NCI-H2107 treated with DMSO at 0.1 percent for 48 hours (cell line): Measurements from ENCODE around the gene ALK.

Source experiments
- DNase-seq: peaks from one replicate; lab custom pipeline; 2025; ENCODE audit not compliant: unreplicated experiment; lab: John Stamatoyannopoulos, UW

The ALK gene

GRCh38 chr2:29336341-29337241 lies 584.8 kb downstream of the ALK start:
- DNase-seq = no peak

- DNase-seq = no peak
These were observed 586.0 kb downstream of the ALK start for GRCh38 chr2:29335396-29335795.

- DNase-seq = no peak
These were observed 586.7 kb downstream of the ALK start for GRCh38 chr2:29334706-29335105.

DNA sequence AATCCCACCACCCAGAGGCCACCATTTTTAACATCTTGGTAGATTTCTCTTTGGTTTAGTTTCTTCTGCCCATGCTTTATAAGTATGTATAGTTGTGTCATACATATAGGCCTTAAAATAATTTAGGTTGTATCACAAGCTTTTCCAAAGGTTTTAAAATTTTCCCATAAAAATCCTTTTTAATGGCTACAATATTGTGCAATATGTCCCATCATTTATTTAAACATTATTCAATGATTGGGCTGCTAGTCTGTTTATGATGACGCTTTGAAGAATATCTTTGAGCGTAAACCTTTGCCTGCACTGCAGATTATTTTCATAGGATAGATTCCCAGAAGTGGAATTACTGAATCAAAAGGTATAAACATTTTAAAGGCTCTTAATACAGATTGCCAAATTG lies 588.8 kb downstream of the ALK start:
- no peak for DNase-seq

DNA sequence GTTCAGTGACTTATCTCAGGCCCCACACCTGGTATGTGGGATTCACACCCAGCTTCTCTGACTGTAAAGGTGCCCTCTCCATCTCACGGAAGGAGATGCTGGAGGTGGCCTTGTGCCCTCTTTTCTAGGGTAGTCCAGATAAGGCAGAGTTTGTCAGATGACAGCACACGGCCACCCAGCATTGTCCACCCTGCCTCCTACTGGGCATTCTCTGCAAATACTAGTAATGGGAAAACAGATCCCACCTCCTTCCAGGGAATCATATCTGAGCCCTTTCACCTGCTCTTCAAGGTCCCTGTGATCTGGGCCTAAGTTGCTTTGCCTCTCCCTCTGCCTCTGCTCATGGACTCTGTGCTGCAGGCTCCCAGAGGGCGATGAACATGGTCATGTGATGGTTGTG lies 591.5 kb downstream of the ALK start:
- no peak for DNase-seq

- no peak for DNase-seq
These were observed 594.5 kb downstream of the ALK start for GRCh38 chr2:29326926-29327325.

DNA sequence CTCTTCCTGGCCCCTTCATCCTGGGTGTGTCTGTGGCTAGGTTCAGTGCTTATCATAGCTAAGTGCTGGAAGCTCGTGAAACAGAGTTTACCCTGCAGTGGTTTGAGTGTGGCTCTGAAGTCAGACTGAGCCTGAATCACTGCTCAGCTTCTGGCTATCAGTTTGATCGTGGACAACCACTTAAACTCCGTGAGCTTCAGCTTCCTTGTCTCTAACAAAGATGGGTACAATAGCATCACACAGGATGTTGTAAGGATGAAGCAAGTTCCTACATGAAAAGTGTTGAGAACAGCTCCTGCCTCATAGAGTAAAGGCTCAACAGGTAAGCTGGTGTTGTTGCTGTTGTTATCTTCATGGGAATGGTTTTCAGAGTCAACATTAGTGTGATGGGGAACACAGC lies 595.8 kb downstream of the ALK start:
- no peak for DNase-seq

- DNase-seq = no peak
These were observed 597.4 kb downstream of the ALK start for GRCh38 chr2:29323961-29324360.

DNA sequence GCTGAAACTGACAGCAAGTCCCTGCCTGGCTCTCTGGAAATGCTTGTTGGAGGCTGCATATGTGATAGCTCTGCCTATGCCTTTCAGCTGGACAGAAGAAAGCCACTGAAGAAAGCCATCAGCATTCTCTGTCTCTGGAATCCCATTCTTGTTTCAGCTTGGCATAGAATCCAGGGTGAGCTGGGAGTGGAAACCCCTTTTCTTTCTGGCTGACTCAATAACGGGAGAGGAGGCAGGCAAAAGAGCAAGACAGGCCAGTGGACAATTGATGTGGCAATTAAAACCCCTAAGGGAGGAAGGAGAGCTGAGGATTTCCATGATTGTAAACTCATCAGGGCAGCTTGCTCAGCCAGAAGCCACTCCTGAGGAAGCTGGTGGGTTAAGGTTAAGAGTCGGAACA lies 598.1 kb downstream of the ALK start:
- no peak for DNase-seq

GRCh38 chr2:29322011-29322410 lies 599.4 kb downstream of the ALK start:
- DNase-seq = no peak

- DNase-seq = no peak
These were observed 603.4 kb downstream of the ALK start for GRCh38 chr2:29317801-29318485.

DNA sequence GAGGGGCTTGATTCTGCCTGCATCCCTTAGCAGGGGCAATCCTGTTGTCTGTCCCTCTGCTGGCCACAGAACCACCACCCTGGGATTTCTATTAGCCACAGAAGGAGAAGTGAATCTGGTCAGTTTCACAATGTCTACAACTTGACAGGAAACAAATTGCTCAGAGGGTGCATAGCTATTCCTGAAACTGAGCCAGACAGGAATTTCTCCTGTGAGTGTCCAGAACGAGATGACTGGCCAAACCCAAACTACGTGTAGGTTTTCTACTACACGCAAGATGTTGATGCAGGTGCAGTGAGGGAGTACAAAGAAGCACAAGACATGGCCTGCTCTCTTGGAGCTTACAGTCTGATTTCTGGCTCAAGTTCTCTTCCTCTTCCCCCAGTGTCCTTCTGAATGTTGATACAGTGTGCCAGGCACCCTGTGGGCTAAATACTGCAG lies 604.3 kb downstream of the ALK start:
- no peak for DNase-seq

DNA sequence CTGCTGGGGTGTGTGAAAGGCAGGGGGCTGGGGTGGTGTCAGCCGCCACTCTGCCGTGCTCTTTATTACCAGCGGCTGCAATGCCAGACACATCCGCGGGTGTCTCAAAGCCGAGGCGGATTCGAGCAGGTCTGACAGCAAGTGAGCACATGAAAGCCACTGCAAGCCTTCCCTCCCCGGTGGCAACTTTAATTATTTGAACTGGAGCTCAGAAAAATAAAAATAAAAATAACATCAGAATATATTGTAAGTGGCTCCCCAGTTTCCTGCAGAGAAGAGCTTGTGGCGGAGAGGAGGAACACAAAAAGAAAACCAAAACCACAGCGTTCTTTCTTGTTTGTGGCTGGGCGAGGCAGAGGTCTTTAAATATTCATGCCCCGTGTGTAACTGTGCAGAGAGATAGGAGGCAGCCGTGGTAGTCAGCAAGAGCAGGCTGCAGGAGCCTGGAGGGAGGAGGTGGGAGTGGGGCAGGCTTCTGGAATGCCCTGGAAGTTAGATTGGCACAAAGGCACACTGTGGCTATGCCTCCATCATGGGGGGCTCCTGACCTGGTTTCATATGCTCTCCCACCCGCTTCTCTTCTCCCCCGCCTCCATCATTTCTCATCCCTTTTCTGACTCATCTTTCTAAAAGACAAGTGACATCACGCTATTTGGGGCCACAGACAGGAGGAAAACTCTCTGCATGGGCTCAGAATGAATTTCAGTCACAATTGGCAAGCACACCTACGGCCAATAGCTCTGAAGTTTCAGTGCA lies 606.4 kb downstream of the ALK start:
- DNase-seq = peak; percentile 15

GRCh38 chr2:29311458-29311857 lies 609.9 kb downstream of the ALK start:
- no peak for DNase-seq

GRCh38 chr2:29310650-29311348 lies 610.6 kb downstream of the ALK start:
- no peak for DNase-seq

- DNase-seq = no peak
These were observed 612.0 kb downstream of the ALK start for GRCh38 chr2:29309090-29310029.

- no peak for DNase-seq
These were observed 613.0 kb downstream of the ALK start for GRCh38 chr2:29308366-29308765.

GRCh38 chr2:29307519-29307918 lies 613.9 kb downstream of the ALK start:
- DNase-seq = no peak

DNA sequence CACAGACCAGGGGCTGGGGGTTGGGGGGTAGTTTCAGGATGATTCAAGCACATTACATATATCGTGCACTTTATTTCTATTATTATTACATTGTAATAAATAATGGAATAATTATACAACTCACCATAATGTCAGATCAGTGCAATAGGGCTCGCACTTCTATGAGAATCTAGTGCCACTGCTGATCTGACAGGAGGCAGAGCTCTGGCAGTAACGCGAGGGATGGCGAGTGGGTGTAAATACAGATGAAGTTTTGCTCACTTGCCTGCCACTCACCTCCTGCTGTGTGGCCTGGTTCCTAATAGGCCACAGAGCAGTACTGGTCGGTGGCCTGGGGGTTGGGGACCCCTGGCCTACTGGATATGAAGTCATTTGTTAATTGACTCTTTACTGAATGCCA lies 615.6 kb downstream of the ALK start:
- no peak for DNase-seq
